ENCODE measurements around the gene DAPK3.
"Not testable (repeated sequence)": the region's sequence is repeated elsewhere in the genome, so short reads cannot be mapped to it uniquely, and the experiment has no call there.

DAPK3 gene

DNA sequence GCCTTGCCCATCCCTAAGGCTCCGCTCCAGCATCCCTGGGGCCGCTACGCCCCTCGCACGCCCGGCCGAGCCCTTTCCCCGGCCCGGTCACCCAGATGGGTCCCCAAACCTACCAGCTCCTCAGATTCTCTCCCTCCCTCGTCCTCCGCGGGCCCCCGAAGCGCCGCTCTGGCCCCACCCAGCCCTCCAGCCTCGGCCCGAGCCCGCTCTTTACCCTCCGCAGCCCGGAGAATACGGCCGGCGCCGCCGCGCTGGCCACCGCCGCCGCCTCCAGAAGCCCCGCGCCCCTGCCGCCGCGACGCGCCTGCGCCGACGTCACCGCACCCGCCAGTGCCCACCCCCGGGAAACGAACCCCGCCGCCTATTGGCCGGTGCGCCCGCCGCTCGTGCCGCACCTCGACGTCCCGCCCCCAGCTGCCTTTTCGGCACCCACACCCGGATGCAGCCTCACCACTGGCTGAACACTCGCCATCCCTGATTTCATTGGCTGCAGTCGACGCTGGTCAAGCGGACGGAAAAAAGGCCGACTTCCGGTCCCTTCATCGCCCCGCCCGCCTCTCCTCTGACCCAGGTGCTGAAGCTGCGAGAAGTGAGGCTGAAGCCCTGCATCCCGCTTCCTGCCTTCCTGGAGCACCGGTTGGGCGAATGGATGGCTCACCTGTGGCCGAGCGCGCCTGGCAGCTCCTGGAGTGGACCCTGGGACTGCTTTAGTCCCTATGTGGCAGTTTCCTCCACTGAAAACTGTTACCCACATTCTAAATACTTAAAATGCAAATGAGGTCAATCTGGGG lies at the start of gene DAPK3:
TSS of gene DAPK3 (minus strand) at position 292 of the 791 bp plus-strand sequence. CDS start 1,364 bp downstream, outside the sequence.
- DNase-seq, result peak; percentile 95

DNA sequence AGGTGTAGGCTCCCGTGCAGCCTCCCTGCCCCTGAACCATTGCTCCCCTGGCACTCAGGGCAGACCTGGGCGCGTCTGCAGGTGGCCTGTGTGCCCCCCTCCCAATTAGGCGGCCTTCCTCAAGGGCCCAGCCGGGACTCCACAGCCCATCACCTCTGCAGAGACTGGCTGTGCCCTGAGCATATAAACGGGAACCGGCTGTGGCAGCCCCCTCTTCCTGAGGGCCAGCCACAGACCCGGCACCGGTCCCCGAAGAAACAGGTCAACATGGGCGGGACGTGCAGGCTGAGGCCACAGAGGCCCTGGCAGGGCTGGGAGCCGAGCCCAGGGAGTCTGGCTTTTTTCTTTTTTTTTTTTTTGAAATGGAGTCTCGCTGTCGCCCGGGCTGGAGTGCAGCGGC lies 48.7 kb upstream of the DAPK3 start:
- no peak for DNase-seq

DNA sequence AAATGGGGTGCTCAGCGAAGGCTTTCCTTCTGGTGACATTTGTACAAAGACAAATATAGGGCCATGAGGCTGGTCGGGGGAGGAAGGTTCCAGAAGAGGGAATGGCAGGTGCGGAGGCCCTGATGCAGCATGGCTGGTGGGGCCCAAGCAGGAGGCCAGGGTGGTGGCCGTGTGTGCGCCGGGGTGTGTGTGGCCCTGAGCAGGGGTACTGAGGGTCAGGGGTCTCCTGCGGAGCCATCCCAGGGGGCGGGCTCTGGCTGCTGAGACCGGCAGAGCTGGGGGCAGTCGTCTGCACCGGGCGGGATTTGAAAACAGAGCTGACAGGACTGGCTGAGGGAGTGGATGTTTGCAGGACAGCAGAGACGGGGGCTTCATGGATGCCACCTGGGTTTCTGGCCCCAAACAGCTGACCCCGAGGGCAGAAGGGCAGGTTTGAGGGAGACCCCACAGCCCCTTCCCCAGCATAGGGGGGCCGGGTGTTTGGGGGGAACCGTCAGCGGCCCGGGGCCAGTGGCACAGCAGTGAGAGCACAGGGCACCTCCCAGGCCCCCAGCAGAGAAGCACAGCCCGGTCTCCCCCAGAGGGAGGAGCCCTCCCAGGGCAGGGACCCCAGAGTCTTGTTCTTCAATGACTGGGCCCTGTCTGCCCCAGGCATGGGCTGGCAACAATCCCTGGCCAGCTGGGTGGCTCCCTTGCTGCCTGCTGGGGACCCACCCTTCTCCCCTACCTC lies 48.0 kb upstream of the DAPK3 start:
- no peak for DNase-seq

DNA sequence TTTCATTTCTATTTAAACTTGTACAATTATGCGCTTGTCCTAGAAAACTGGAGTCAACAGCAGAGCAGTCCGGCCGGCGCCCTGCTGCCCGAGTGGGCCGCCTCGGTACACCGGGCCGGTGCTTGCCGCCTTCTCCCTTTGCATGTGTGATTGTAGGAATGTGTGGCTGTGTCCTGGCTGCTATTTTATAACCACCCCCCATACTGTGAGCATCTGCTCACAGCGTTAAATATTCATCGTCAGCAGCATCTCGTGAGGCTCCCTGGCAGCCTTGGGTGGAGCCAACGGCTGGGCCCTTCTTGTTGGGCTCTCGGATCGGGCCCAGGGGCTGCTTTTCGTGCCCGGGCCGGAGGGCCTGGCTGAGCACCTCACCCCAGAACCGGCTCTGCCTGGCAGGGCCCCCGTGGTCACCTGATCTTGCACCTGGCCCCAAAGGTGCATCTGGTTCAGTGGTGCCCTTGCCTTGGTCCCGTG lies 47.3 kb upstream of the DAPK3 start:
- no peak for DNase-seq

DNA sequence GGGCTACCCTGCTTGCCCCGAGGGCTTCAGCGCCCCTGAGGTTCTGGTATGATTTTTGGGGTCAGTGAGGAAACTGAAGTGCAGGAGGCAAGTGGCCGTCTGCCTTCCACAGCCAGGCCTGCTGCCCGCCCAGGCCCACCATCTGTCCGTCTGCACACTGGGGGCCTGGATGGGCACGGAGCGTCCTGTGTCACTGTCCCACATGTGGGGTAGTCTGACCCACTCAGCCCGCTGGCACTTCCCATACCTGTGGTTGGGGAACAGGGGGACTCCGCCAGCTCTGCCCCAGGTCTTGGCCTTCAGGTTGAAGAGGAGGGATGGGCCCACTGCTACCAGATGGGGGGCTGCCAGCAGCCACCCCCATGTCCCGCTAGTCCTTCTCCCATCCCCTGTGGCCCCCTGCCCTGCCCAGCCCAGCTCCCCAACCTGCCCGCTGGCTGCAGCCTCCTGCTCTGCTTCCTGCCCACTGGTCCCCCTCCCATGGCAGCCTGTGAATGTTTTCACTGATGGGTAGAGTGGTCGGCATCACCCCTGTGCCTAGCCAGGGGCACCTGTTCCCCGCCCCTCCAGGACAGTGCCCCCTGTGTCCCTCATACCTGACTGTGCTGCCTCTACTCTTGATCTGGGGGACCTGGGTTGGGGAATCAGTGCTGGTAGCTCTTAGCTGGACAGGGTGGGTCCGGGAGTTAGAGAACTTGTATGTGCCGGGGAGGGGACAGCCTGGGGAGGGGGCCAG lies 46.2 kb upstream of the DAPK3 start:
- no peak for DNase-seq

DNA sequence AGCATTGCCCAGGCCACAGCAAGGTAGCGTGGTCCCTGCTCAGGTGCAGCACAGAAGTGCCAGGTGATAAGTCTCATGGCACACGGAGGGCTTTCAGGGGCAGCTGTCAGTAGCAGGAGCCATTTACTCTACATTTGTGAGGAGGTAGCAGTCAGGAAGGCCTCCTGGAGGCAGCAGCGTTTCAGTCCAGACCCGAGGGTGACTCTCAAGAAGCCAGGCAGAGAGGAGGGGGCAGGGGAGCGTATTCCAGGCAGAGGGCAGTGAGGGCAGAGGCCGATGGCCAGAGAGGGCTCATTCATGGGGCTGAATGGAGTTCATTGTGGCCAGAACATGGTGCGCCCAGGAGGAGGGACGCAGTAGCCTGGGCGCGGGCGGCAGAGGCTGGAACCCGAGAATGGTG lies 45.6 kb upstream of the DAPK3 start:
- DNase-seq, result no peak

DNA sequence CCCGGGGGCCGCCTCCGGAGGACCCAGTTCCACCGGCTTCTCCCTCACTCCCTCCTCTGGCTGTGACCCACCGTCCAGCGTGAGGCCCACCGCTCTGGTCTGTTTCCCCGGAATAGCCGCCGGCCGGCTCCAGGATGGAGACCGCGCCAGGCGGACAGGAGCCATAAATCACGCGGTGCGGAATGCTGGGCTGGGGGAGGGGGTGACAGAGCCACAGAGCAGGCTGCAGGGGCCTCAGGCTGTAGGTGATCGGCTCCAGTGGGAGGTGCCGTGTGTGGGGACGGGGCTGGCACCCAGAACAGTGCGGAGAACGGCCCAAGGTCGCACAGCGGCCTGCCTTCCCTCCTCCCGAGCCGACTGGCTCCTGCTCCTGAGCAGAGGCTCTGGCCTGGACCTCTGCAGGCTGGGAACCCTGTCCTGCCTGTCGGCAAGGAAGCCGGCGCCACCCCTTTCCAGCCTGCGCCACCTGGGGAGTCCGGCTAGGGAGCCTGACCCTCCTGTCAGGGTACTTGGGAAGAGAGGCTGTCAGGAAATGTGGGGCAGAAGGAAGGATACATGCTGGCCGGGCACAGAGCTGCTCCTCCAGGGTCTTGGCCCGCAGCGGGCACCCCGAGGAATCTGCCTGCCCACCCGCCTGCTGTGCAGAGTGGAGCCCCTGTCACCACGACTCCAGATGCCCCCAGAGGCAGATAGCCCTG lies 45.0 kb upstream of the DAPK3 start:
- DNase-seq, result no peak

DNA sequence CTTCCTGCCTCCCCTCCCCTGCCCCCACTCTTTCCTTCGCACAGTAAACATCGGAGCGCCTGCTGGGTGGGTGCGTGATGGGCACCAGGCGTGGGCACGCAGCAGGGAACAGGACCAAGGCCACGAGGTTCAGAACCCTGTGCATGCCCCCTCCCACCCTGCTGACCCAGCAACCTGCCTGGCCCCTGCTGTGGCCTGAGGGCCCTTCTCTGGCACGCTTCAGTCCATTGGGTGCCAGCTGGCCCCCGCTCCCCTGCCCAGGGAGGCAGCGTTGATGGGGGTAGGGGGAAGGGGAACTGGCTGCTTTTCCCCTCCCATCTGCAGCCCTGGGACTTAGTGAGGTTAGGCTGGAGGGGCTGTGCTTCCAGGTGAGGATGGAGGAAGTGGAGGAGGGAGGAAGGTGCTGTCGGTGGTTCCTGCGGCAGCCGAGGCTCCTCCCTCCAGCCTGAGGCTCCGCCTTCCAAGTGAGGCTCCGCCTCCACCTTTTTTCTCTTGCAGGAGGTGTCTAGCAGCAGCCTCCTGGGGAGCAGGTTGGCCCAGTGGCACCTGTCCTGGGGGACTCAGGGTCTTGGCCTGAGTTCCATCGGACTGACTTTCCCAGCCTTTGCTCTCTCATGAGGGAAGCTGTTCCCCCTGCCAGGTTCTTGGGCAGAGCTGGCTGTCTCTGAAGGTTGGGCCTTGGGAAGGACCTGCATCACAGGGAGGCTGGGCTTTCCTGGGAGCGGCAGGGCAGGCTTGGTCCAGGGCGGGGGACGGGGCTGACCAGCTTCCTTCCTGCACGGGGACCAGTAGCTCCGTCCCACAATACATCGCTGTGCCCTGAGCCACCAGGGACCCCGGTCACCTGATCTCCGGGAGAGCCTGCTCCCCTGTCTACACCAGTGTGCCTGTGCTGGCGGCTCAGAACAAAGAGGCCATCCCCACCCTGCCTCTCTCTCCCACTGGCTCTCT lies 43.9 kb upstream of the DAPK3 start:
- DNase-seq, result no peak

DNA sequence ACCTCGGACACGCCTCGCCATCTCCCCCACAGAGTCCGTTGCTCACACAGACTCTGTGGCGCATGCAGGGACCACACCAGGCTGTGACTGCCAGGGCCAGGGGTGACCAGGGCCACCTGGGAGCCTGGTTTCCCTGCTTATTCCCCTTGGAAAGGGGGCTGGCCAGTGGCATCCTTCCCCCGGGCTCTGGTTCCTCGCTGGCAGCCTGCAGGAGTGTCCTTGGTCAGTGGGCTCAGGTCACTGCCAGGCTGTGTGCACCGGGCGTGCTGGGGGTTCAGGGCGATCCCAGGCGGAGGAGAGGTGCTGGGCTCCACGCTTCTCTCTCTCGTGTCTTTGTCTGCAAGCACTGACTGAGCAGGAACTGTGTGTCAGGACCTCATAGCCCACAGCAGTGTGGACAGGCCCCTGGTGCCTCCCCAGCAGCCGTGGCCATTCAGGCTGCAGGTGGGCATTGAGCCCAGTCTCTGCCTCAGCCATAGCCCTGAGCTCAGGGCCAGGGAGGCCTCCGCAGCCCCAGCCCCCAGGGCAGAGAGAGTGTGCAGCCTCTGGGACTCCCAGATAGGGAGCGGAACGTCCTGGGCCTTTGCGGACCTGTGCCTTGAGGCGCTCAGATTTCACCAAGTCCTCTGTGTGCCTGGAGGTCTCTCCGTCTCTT lies 43.1 kb upstream of the DAPK3 start:
- DNase-seq, result no peak

DNA sequence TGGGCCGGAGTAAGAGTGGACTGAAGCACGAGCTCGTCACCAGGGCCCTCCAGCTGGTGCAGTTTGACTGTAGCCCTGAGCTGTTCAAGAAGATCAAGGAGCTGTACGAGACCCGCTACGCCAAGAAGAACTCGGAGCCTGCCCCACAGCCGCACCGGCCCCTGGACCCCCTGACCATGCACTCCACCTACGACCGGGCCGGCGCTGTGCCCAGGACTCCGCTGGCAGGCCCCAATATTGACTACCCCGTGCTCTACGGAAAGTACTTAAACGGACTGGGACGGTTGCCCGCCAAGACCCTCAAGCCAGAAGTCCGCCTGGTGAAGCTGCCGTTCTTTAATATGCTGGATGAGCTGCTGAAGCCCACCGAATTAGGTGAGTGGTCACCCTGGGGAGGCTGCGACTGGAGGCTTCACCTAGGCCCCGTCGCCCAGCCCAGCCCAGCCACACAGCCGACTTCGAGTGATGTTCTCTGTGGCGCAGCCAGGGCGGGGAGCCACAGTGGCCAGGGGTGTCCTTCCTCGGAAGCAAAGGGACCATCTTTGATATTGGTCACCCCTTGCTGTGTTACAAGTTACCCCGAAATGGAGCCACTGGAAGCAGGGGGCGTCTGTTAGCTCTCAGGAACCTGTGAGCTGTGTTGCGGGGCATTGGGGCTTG lies 42.2 kb upstream of the DAPK3 start:
- DNase-seq, result no peak

DNA sequence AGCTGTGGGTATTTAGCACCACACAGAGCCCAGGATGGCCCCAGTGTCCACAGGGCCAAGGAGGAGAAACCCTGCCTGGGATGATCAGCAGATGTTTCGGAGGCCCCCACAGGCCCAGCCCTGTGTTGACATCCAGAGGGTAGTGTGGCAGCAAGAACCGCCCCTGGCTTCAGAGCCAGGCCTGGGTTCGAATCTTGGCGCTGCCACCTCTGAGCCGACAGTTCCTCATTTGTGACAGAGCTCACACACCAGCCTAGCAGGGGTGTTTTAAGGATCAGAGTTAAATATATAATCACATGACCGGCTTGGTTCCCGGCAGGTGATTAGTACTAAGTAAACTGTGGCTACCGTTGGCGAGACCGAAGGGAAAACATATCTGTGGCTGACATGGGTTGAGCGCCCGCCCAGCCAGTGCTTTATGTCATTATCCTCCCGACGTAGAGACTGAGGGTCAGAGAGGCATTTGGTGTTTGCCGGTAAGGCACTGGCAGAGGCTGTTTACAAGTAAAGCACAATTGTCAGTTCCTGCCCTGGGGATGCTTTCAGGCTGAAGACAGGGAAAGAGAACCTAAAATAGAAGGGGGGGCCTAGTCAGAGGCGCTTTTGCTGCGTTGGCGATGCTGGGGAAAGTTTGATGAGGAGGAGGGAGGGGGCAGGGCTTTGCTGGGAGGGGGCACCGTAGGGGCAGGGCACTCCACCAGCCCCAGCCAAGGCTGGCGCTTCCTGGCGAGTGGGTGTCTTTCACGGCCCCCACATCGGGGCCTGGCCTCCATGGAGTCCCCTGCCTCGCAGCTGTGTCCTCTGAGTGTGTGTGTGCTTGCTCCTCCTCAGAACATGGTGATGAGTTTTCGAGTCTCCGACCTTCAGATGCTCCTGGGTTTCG lies 41.4 kb upstream of the DAPK3 start:
- no peak for DNase-seq

DNA sequence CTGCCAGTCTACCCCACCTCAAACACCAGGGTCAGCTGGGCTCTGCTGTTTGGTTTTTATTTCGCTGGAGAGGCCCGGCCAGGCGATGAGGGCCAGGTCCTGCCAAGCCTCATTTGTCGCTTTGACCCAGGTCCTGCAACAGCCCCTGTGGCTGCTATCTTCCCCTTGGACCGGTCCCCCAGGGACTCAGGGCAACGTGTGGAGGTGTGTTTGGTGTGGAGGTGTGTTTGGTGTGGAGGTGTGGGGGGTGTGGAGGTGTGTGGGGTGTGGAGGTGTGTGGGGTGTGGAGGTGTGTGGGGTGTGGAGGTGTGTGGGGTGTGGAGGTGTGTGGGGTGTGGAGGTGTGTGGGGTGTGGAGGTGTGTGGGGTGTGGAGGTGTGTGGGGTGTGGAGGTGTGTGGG lies 40.5 kb upstream of the DAPK3 start:
- not testable (repeated sequence) for DNase-seq

DNA sequence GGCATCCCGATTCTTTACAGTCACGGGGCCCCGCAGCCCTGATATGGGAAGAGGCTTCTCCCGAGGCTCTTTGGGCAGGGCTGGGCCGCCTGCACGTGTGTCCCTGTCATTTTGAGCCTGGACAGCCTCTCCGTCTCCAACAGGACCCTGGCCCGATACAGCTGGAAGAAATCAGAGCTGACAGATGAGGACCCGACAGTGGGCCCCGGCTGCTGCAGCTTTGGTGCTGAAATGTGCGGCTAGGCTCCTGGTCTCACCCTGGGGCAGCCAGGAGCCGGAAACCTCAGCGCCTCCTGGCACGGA lies 39.9 kb upstream of the DAPK3 start:
- DNase-seq, result no peak

DNA sequence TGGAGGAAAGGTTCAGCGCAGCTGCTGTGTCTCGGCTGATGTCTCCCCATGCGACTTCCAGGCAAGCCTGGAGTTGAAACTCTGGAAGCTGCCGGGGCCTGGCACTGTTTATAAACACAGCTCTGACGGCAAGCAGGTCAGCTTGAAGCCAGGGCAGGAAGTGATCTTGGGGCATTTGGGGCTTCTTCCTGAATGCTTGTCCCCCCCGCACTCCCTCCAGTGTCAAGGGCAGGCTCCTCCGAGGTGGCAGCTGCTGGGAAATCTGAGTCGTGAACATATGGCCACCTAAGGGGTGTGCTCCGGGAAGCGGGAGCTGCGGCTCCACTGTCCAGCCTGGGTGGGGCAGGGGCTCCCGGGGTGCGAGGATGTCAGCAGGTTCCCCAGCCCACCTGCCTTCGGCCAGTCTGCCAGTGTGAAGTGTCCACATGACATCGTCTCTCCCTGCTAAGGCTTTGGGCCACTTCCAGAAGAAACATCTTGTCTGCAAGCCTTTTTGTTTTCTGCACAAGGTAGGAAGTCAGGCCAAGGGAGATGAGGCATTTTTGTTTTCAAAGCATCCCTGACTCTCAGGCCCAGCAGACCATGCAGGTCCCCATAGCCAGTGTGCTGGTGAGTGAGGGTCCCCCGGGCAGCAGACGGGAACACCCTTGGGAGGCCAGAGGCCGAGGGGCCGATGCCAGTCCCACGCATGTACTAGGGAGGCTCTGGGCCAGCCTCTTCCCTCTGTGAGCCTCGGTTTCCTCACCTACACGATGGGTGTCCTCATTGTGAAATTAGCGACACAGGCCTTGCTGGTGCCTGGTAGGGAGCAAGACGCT lies 39.3 kb upstream of the DAPK3 start:
- no peak for DNase-seq

DNA sequence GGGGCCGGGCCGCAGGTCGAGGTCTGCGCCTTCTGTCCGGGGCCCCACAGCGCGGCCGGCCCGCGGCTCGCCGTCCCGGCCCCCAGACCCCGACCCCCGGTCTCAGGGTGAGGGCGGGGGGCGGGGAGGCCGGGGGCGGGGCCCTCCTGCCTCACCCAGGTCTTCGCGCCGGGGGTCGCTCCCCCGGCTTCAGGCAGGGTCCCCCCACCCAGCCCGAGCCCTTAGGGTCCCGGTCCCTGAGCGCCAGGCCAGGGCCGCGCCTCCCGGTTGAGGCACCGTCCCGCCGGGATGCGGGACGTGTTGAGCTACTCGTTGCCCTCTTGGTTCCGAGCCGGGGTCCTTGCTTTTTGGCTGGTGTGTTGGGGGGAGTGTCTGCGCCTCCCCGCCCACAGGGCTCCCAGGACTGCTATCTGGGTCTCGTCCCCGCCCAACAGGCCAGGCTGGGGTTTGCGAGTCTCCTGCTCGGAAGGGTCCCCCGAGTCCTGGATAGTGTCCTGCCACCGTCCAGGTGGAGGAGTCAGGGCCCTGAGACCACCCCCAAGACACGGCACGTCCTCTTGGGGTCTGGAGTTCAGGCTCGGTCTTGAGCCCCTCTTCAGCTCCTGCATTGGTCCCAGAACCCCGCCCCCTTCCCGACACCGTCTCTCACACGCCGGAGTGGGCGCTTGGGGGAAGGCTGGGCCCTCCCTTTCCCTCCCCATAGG lies 37.1 kb upstream of the DAPK3 start:
- no peak for DNase-seq

DNA sequence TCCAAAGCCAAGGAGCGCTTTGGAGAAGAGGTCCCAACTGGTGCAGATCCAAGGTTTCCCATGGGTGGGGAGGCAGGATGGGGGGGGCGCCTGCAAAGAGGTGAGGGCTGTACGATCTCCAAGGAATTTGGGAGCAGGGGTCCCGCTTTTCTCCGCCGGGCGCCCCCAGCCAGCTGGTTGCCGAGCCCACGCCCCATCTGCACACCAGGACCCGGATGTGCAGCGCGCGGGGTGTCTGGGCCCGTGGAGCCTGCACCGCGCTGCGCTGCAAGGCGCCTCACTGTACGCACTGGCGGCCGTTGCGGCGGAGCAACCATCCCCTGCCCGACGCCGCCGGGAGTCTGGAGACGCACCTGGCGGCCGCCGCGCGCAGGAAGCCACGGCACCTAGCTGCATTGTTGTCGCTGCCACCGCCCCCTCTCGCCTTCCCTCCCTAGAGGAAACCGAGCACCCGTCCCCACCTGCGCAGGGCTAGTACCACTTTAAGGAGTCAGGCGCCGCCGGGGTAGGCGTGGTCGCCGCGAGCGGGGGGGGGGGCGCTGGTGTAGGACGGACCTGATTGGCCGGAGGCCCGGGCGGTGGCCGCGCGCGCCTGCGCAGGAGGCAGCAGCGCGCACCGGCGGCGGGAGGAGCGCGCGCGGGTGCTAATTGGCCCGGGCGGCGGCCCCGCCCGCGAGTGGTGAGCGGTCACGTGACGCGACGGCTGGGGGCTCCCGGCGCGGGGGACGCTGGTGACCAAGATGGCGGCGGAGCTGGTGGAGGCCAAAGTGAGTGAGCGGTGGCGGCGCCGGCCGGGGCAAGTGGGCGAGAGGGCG lies 36.3 kb upstream of the DAPK3 start, which contains the start of gene PIAS4:
TSS of gene PIAS4 (plus strand) at position 716 of the 815 bp plus-strand sequence. CDS start at position 741, 25 bp downstream.
- DNase-seq, result peak; percentile 84

DNA sequence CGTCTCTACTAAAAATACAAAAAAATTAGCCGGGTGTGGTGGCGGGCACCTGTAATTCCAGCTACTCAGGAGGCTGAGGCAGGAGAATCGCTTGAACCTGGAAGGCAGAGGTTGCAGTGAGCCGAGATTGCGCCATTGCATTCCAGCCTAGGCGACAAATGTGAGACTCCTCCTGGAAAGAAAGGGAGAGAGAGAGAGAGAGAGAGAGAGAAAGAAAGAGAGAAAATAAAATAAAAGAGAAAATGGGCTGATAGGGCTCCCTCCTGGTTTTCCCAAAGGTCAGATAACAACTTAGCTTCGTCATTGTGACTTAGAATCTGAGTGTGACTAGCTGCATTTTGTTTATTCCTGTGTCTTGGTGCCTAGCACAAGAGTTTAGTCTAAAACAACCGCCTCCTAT lies 34.5 kb upstream of the DAPK3 start:
- DNase-seq, result not testable (repeated sequence)
